GM21528 (cell line): ENCODE data around the gene SOX14.

Experiments
- ATAC-seq: cut with Tn5 transposase; IDR thresholded peaks from one replicate; pipeline ENCODE4 v1.9.1; 2021; ENCODE audit warnings: mild to moderate bottlenecking, moderate library complexity; ENCODE audit not compliant: unreplicated experiment, low FRiP score

The SOX14 gene

DNA sequence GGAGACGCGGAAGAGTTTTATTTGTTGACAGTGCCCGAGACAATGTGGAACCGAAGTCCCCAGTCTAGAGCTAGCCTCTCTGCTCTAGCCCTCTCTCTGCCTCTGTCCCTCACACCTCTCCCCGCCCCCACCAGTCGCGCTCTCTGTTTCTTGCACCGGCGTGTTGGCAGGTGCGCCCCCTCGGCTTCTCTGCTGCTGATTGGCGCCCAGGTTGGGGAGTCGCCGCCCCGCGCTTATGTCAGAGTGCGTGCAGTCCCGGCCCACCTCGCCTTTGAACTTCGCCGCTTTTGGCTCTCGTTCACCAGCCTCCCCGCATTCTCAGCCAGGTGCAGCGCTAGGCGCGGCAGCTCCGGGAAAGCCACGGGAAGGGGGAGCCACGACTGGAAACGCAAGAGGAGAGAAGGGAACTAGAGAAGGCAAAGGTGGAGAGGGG lies at the start of gene SOX14:
TSS of gene SOX14 (plus strand) at position 315 of the 433 bp plus-strand sequence. CDS start 470 bp downstream, outside the sequence.
- no peak for ATAC-seq

DNA sequence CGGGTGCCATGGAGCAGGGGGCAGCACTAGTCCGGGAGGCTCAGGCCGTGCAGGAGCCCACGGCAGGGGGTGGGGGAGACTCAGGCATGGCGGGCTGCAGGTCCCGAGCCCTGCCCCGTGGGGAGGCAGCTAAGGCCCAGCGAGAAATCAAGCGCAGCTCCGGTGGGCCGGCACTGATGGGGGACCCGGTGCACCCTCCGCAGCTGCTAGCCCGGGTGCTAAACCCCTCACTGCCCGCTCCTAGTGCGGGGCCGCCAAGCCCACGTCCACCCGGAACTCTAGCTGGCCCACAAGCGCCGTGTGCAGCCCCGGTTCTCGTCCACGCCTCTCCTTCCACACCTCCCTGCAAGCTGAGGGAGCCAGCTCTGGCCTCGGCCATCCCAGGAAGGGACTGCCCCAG lies 49.6 kb upstream of the SOX14 start:
- ATAC-seq, result no peak

DNA sequence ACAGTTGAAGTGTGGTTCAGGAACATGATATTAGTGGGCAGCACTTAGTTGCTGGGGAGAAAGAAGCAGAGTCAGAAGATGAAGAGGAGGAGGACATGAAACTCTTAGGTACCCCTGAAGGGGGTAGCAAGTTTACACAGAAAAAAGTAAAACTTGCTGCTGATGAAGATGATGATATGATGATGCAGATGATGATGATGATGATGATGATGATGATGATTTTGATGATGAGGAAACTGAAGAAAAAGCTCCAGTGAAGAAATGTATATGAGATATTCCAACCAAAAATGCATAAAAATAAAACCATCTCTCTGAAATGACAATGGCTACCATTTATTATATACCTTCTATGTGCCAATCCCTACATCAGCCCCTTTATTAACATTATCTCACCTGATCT lies 39.9 kb upstream of the SOX14 start:
- ATAC-seq, result no peak

DNA sequence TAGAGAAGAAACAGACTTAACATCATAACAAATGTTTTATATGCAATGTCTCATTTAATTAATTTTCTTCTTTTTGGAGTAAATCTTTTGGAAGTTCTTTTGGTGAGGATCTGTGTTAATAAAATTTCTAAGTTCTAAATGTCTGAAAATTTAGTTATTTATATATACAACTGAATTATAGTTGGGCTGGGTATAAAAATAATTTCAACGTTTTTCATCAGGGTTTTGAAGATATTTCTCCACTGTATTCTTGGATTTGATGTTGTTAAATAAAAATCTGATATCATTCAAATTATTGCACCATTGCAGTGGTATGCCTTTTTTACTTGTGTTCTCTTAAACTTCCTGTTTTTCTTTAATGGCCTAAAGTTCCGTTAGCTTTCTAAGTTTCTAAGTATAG lies 26.9 kb upstream of the SOX14 start:
- ATAC-seq, result no peak

DNA sequence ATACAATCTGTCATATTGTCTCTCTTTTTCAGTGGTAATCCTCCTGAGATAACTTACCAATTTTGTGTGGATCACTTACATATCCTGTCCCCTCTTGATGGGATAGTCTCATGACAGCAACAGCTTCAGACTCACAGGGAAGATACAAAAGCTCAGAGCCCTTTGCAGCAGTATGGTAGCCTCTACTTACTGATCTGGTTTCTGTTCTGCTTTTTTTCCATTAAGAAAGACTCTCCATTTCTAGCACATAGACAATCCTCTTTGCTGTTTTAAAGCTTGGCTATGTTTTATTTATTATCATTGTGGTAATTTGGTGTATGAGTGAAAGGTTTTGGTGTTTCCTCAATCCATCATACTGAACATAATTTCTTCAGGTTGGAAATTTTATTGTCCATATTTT lies 25.4 kb upstream of the SOX14 start:
- ATAC-seq, result no peak

DNA sequence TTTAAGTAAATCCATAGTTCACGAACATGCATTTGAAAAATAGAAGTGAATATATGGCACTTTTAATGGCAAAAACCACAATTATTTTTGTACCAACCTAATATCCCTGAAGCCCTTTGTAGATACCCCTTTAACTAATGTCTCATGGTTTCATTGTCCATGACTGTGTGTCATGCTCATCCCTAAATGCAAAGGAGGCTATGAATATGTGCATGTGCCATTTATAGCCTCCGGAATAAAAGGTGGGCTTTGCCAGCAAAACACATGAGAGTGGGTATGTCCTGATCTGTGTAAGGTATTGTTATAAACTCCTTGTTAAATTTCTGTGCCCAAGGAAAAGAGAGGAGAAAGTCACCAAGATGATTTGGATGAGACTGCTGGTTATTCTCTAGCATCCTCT lies 20.5 kb upstream of the SOX14 start:
- ATAC-seq, result no peak

DNA sequence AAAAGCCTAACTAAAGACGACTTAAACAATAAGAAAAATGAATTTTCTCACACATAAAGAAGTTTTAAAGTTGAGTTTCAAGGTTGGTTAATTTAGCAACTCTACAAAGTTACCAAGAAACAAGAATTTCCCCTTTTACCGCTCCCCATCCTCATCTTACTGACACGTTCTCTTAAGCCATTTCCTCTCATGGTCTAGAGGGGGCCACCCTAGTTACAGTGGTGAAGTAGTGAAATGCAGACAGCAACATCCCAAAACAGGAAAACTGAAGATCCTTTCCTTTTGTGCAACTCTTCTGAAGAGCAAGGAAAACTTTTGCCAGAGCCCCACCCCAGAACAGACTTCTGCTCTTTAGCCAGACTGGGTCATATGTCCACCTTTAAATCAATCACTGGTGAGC lies 17.3 kb upstream of the SOX14 start:
- no peak for ATAC-seq

DNA sequence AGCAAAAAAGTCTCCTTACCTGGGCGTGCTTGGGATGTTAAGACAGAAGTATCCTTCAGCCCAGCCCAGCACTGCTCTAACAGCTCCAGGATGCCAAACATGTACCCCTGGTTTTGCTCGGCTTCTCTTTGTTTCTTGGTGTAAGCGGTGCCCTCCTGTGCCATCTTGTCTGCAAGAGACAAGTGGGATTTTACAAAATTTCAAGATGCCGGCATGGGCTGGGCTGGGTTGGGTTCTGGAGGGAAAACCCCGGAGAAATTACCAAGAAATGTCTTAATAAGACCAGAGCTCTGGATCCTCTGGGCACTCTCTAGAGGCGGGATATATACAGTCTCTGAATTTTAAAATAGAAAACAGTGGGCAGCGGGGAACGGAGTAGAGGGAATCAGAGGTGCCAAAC lies 4.6 kb upstream of the SOX14 start:
- ATAC-seq, result no peak

DNA sequence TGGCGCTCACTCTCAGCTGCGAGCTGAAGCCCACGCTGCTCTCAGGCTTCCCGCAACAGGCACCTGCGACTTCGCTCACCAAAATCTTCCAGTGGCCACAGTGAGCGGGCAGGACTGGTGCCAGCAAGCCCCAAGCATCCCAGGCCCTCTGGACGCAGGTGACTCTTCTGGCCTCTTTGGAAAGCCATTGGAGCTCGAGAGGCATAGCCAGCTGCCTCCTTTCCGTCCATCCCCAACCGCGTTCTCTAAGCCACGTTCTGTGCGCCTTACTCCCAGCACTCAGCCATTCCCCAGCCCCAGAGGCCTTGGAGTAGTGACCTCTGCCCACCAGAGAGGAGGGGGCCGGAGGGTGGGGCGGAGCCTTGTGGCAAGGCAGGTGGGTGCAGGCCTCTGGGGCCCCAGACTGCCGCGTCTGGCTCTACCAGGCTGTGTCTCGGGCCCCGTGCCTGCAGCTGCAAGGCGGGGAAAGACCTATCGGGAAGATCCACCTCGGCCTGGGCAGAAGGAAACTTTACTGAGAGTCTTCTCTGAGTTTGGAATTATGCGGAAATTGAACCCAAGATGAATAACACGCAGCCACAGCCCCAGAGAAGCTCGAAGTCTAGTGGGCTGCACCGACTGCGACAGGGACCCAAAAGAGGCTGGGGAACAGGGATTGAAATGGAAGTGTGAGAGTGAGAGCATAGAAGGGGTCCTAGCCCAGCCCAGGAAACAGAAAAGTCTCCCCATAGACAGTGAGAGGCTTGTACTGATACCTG lies 3.6 kb upstream of the SOX14 start:
- ATAC-seq, result no peak

DNA sequence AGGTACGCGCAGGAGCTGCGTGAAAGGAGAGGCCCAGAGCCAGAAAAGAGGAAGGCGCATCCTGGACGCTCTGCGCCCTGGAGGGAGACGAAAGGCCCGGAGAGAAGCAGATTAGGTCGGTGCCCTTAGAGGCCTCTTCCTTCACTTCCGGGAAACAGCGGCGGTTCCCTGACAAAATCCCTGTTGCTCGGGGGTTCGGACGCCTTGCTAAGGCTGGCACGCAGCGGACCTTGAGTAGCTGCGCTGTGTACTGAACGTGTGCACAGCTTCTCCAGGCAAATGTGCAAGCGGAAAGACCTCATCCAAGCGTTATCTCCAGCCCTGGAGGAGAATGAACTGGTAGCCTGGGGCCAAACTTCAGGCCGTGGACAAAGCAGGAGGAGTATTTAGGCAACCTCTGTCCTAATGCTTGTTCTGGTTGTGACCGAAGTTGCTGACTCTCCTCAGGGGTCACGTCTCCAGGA lies 3.0 kb upstream of the SOX14 start:
- no peak for ATAC-seq

DNA sequence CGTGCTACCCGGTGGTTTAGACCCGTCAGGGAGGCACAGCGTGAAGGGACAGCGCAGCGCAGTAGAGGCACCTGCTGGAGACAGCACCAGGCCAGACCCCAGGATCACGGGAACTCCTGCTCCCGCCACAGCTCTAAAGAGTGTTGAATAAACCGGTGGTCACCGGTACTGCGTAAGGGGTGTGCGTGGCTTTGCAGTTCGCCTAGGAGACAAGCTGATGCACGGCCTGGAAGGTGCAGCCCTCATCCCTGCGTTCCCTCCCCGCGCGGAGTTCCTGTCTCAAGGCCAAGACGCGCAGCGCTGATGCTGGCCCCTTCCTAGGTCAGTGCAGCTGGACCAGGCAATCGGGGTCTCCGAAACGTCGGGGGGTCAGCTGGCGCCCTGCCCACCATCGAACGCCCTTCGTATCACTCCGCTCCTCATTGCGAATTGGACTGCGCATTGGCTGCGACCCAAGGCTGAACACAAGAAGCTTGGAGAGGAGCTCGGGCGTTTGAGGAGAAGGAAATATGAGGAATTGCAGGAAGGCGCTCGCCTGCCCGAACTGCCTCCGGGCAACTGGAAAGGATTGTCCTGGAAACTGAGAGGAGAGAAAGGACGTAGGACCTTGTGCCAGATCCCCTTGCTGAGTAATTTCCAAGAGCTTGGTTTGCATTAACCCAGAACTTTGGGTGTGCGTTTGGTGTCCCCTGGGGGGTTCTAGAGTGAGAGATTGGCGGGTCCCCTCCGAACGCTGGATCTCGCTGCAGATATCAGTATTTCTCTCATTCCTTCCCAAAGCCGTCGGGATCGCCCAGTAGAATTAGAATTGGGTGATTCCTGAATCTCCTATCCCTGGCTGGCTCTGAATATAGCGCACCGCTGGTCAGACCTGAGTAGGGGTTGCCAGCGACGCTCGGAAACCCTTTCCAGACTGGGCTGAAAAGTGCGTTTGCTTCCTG lies 2.3 kb upstream of the SOX14 start:
- no peak for ATAC-seq

DNA sequence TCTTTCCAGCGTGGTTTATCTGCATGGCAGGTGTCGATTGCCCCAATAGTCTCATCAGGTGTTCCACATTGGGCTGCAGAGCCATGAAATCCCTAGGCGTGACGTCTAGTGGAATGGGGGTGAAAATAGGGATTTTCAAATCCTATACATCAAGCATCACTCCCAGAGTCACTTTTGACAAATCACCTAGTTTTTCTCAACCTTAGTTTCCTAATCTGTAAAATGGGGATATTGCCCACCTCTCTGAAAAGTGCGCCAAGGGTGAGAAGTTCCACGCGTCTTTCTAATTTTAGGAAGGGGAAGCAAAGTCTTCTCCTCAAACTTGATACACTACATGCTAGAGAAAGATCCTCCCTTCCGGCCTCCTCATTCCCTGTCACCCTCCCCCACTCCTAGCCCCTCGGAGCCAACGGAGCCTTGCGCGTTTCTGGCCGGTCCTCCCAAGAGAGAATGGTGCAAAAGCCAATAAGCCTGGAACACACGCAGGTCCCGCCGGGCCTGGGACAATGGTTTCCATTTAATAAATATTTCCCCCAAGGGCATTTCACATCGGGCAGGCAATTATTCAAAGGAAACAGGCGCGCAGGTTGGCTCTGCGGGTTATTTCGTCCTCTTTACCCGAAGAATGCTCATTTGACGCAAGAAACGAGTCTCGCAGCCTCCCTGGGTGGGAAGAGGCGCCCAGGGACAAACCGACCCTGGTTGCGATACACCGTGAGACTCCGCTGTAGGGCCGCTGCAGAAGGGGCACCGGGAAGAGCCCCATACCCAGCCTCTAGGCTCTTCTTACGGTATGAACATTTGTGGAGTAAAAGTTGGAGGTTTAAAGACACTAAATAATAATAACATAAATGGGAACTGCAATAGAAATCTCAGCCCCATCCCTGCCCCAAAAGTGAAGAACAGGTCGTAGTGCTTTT lies 1.2 kb upstream of the SOX14 start:
- ATAC-seq, result no peak

DNA sequence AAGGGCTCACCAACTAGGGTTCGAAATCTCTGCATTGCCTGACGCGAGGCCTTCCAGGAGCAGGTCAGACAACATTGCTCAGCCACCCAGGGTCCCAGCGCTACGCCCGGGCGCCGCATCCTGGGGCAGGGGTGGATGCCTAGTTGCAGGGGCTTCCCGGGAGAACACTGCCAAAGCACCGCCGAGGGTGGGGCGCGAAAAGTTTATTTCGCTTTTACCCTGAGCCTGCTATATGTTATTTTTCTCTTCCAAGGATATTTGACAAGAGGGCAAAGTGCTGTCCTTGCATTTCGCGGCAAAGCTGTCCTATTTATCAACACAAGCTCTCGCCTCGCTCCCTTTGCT lies 549 bp upstream of the SOX14 start:
- no peak for ATAC-seq

DNA sequence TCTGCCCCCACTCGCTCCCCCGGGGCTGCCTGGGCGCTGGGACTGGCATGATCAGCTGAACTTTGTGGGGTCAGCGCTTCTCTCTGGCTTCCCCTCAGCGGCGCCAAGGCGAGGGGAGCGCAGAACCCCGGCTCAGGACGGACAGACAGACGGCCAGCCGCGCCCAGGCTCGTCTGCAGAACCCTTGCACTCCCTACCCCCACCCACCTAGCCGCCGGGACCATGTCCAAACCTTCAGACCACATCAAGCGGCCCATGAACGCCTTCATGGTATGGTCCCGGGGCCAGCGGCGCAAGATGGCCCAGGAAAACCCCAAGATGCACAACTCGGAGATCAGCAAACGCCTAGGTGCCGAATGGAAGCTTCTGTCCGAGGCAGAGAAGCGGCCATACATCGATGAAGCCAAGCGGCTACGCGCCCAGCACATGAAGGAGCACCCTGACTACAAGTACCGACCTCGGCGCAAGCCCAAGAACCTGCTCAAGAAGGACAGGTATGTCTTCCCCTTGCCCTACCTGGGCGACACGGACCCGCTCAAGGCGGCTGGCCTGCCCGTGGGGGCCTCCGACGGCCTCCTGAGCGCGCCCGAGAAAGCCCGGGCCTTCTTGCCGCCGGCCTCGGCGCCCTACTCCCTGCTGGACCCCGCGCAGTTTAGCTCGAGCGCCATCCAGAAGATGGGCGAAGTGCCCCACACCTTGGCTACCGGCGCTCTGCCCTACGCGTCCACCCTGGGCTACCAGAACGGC lies 621 bp downstream of the SOX14 start:
- no peak for ATAC-seq

DNA sequence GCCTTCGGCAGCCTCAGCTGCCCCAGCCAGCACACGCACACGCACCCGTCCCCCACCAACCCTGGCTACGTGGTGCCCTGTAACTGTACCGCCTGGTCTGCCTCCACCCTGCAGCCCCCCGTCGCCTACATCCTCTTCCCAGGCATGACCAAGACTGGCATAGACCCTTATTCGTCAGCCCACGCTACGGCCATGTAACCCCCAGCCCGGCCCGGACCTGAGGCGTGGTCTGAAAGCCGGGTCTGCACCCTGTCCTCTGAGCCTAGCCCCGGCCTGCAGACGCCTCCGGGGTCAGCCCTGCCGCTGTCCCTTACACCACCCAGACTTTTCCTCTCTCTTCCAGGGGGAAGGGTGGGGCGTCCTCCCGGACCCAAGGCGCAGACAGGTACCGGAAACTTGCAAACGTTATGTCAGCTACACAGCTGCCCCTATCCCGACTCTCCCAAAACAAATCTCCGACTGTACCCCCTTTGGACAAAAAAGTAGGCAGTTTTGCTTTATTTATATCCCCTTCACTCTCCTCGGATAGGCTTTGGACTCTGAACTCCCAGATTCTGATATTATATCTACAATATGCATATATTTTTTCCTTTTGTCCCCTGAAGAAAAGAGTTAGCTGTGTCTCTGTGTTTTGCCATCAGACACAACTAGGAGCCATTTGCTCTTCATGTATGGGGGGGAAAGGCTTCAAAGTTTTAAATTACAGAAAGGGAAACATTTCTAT lies 1.4 kb downstream of the SOX14 start:
- ATAC-seq, result no peak

DNA sequence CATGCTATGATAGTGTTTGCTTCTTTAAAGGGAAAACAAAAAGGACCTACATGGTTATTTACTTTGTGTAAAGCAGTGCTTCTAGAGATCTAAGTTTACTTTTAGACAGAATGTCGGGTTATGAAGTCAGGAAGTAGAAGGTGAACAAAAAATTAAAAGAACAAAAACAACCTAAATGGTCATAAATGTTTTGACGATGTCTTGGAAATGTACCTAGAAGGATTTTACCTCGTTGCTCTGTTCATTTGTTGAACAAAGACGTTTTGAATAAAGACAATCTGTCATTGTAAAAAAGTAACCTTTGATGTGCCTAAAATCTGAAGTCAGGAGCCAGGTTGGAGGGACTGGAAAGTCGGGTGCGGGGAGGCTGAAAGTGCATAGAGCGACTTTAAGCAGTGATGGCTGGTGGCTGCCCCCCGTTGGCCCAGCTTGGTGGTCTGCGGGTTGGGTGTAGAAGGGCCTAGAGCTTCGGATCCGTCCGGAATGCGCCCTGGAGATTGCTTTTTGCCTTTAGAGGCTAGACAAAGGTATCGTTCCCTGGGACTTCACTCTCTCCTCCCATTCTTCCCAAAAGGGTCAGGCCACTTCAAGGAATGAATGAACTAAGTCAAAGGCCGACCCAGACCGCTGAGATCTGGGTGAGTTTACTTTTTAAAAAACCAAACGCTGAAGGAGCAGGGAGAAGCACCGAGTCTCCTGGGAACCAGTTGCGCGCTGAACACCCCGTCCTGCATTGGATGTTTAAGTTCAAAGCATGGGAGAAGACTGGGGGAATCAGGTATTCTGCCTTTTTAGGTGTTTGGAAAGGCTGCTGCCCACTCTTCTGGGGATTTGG lies 2.1 kb downstream of the SOX14 start:
- no peak for ATAC-seq

DNA sequence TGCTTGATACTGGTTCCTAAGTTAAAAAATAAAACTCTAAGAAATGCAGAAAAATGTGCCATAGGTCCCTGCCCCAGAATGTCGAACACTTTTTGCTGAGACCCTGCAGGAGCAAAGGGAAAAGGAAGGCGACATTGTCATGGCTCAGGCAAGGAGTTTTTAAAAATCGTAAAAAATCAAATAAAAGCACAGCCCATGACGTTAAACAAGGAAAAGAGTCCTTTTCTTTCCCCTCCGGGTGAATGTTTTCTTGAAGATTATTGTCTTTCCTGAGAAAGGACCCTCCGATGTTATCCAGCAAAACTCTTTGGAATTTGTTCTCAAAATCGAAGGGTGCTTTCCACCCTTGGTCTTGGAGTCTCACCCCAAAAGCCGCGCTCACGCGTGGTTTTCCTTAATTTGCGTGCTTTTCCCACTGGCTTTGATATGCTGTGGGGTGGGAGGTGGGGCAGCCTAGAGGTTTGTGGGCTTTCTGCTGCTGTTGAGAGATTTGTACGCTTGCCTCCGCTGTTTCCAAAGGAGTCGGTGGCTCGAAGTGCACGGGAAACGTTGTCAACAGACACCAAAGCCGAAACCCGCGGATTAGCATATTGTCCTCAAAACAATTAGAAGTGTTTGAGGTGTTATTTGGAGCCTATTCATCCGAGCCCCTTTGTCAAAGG lies 2.9 kb downstream of the SOX14 start:
- ATAC-seq, result no peak
